Mucosa of stomach (tissue), 1 donor: ENCODE results near the gene CSNK1A1.
"Not testable (repeated sequence)": the region's sequence is repeated elsewhere in the genome, so short reads cannot be mapped to it uniquely, and the experiment has no call there.

Experiments
- H3K27me3 ChIP-seq: one replicate; pipeline ENCODE4 v1.7.0; 2013; ENCODE audit warnings: mild to moderate bottlenecking, low read length; ENCODE audit not compliant: control insufficient read depth, insufficient read depth
- H3K36me3 ChIP-seq: one replicate; pipeline ENCODE4 v1.7.0; 2013; ENCODE audit warnings: low read length; ENCODE audit not compliant: control insufficient read depth, insufficient read depth
- H3K4me1 ChIP-seq: one replicate; pipeline ENCODE4 v1.7.0; 2013; ENCODE audit warnings: mild to moderate bottlenecking, low read length; ENCODE audit not compliant: control insufficient read depth, insufficient read depth
- H3K4me3 ChIP-seq: one replicate; pipeline ENCODE4 v1.7.0; 2013; ENCODE audit warnings: low read length
- H3K9ac ChIP-seq: one replicate; pipeline ENCODE4 v1.7.0; 2013; ENCODE audit warnings: mild to moderate bottlenecking, low read length, moderate library complexity
- H3K9me3 ChIP-seq: one replicate; pipeline ENCODE4 v1.7.0; 2013; ENCODE audit warnings: mild to moderate bottlenecking, low read length, moderate library complexity; ENCODE audit not compliant: control insufficient read depth
- donor health status: Pancreatic carcinoma.

CSNK1A1 gene

DNA sequence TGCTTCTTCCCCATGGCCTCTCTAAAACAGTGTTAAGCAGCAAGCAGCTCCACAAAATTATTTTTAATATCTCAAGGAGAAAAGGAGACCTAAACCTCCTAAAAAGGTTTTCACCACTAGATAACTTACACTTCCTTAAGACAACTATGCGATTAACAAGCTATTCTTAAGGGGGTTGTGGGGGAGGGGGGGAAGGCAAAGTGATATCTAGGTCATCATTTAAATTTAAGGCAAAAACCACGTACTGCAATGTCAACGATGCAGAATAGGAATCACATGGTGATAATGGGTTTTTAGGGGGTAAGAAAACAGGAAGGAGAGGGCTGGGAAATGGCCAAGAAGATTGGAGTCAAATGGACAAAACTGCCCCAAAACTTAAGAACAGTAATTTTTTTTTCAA is 32.6 kb downstream of the CSNK1A1 start:
- H3K9ac ChIP-seq = no peak overlapping the region
- H3K4me3 ChIP-seq = no peak overlapping the region
- H3K36me3 ChIP-seq = no peaks in the 10 kb centered on the region
- peaks cover 21% of the 10 kb centered on the region for H3K4me1 ChIP-seq
- H3K9me3 ChIP-seq = no peaks in the 10 kb centered on the region
- no peaks in the 10 kb centered on the region for H3K27me3 ChIP-seq

DNA sequence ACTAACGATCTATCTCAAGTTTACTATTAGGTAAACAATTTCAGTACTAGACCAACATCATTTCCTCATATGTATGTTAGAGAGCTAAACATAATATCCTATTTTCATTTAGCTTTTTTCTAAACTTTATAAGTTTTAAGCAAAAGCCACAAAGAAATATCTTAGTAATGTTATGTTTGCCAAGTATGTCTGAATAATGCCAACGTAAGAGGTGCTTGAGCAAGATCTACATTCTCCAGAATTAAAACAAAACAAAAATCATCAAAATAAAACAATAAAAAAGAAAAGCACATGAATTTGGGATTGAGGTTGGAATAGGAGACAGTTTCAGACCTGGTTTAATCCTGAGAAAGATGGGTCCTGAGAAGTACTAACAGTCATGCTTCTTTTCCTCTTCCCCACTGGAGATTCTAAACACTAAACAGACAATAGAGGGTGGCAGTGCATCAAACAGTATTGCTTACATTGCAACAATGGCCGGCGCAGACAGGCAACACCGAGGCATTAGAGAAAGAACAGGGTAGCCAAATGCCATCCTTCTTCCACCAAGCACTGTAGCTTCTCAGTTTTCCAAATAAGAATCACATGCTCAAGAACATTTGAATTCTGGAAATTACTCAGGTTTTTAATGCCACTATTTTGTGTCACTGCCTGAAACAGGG is 33.6 kb downstream of the CSNK1A1 start:
- H3K27me3 ChIP-seq = no peaks in the 10 kb centered on the region
- H3K4me1 ChIP-seq = peaks cover 21% of the 10 kb centered on the region
- H3K4me3 ChIP-seq = no peak overlapping the region
- H3K36me3 ChIP-seq = no peaks in the 10 kb centered on the region
- no peaks in the 10 kb centered on the region for H3K9me3 ChIP-seq
- H3K9ac ChIP-seq = no peak overlapping the region

- H3K9me3 ChIP-seq = no peaks in the 10 kb centered on the region
- peaks cover under 1% of the 10 kb centered on the region for H3K36me3 ChIP-seq
- peaks cover 10% of the 10 kb centered on the region for H3K4me1 ChIP-seq
- no peaks in the 10 kb centered on the region for H3K27me3 ChIP-seq
- no peak overlapping the region for H3K4me3 ChIP-seq
- H3K9ac ChIP-seq = no peak overlapping the region
These were observed 36.7 kb downstream of the CSNK1A1 start for GRCh38 chr5:149514512-149514911.

DNA sequence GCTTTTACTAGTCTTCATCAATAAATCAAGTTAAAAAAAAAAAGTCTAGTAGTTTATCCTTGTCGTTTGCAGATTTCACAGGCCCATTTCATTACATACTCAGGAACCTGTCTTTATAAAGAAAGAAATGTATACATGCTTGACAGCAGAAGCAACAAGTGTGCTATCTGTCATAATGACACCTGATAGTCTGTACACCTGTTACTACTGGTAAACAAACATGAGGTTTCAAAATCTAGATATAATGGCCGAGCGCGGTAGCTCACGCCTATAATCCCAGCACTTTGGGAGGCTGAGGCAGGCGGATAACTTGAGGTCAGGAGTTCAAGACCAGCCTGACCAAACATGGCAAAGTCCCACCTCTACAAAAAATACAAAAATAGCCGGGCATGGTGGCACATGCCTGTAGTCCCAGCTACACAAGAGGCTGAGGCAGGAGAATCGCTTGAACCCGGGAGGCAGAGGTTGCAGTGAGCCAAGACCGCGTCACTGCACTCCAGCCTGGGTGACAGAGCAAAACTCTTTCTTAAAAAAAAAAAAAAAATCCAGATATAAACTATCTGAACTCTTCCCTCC is 37.8 kb downstream of the CSNK1A1 start:
- H3K9me3 ChIP-seq, H3K4me1 ChIP-seq, H3K36me3 ChIP-seq, H3K4me3 ChIP-seq, H3K27me3 ChIP-seq: not testable (repeated sequence)
- peak overlapping the region; percentile 12 for H3K9ac ChIP-seq

- Histone ChIP-seq H3K36me3 (peaks cover 14% of the 10 kb centered on the region), H3K27me3 (no peaks in the 10 kb centered on the region), H3K4me3 (no peak overlapping the region), H3K9ac (no peak overlapping the region), H3K4me1 (no peaks in the 10 kb centered on the region), H3K9me3 (no peaks in the 10 kb centered on the region)
These were observed 41.1 kb downstream of the CSNK1A1 start for GRCh38 chr5:149510136-149510535.

DNA sequence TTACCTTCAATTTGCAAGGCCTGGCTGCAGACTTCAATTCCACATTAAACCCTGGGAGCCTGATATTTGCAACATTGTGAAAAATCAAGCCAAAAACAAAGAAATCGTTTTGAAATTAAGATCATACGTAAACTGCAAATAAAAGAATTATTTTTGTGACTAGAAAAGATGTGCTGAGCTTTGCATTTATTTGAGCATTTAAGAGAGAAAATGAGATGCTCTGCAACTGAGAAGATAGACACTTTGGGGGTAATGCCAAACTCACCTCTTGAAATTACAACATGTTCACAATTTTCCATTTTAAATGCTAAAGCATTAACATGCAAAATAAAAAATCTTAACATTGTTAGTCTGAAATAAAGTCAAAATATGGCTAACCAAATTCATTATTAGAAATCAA is 46.6 kb downstream of the CSNK1A1 start:
- Histone ChIP-seq H3K4me3 (no peak overlapping the region), H3K36me3 (peaks cover 19% of the 10 kb centered on the region), H3K4me1 (no peaks in the 10 kb centered on the region), H3K27me3 (no peaks in the 10 kb centered on the region), H3K9me3 (no peaks in the 10 kb centered on the region), H3K9ac (no peak overlapping the region)

- Histone ChIP-seq H3K4me1 (no peaks in the 10 kb centered on the region), H3K27me3 (no peaks in the 10 kb centered on the region), H3K9ac (no peak overlapping the region), H3K4me3 (no peak overlapping the region), H3K9me3 (no peaks in the 10 kb centered on the region), H3K36me3 (peaks cover 14% of the 10 kb centered on the region)
These were observed 48.2 kb downstream of the CSNK1A1 start for GRCh38 chr5:149503006-149503405.

GRCh38 chr5:149500922-149501582 is 50.2 kb downstream of the CSNK1A1 start:
- H3K27me3 ChIP-seq = no peaks in the 10 kb centered on the region
- peaks cover 5% of the 10 kb centered on the region for H3K36me3 ChIP-seq
- H3K9me3 ChIP-seq = no peaks in the 10 kb centered on the region
- H3K4me3 ChIP-seq = no peak overlapping the region
- H3K9ac ChIP-seq = no peak overlapping the region
- H3K4me1 ChIP-seq = no peaks in the 10 kb centered on the region

- Histone ChIP-seq H3K9me3 (no peaks in the 10 kb centered on the region), H3K27me3 (no peaks in the 10 kb centered on the region), H3K9ac (no peak overlapping the region), H3K4me3 (no peak overlapping the region), H3K36me3 (peaks cover 5% of the 10 kb centered on the region), H3K4me1 (no peaks in the 10 kb centered on the region)
These were observed 52.4 kb downstream of the CSNK1A1 start for GRCh38 chr5:149498724-149499336.

GRCh38 chr5:149497357-149497756 is 53.9 kb downstream of the CSNK1A1 start:
- Histone ChIP-seq H3K4me3 (no peak overlapping the region), H3K4me1 (no peaks in the 10 kb centered on the region), H3K9me3 (no peaks in the 10 kb centered on the region), H3K36me3 (peaks cover 5% of the 10 kb centered on the region), H3K9ac (no peak overlapping the region), H3K27me3 (no peaks in the 10 kb centered on the region)

- no peak overlapping the region for H3K9ac ChIP-seq
- H3K4me3 ChIP-seq = no peak overlapping the region
- no peaks in the 10 kb centered on the region for H3K27me3 ChIP-seq
- H3K9me3 ChIP-seq = no peaks in the 10 kb centered on the region
- peaks cover 5% of the 10 kb centered on the region for H3K36me3 ChIP-seq
- no peaks in the 10 kb centered on the region for H3K4me1 ChIP-seq
These were observed 54.3 kb downstream of the CSNK1A1 start for GRCh38 chr5:149496917-149497316.

GRCh38 chr5:149496166-149496565 is 55.1 kb downstream of the CSNK1A1 start:
- H3K4me1 ChIP-seq = no peaks in the 10 kb centered on the region
- H3K36me3 ChIP-seq = peaks cover 2% of the 10 kb centered on the region

More at GRCh38 chr5:149496166-149496565, 55.1 kb downstream of the CSNK1A1 start:
- H3K9ac ChIP-seq = no peak overlapping the region
- H3K27me3 ChIP-seq = no peaks in the 10 kb centered on the region
- no peak overlapping the region for H3K4me3 ChIP-seq
- no peaks in the 10 kb centered on the region for H3K9me3 ChIP-seq
